ENCODE measurements around the gene RND2.
"Not testable (repeated sequence)": the region's sequence is repeated elsewhere in the genome, so short reads cannot be mapped to it uniquely, and the experiment has no call there.

The RND2 gene

DNA sequence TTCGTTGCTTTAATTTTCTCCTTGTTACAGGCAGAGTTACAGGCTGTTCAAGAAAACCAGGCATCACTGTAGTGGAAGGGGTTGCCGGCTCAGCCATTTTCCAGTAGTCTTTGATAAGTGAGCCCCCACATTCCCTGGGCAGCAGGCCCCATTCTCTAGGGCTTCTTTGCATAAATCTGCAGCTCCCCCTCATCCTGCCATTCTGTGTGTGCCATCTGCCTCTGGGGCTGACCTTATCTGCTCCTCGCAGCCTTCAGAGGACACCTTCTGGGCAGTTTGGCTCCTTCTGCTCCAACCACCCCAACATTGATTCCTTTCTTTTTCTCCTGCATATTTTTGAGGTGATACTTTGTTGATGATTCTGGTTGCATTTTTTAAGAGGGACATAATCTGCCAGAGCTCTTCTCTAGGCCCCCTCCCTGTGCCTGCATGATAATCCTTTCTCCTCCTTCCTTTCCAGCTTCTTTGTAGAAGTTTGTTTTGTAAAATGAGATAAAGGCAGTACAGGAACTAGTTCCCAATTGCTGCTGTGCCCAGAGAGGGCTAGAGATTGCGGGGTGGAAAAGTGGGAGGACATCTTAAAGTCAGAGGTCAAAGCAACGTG, 17.1 kb downstream of the RND2 start:
- Histone ChIP-seq H3K9me3 (ENCODE audit: control insufficient read depth in 2 of 2, low read length in 2 of 2) (no peaks in the 10 kb centered on the region), H3K27me3 (ENCODE audit: control insufficient read depth in 2 of 2, insufficient read depth in 2 of 2, low read length in 2 of 2) (no peaks in the 10 kb centered on the region), H3K9ac (ENCODE audit: low read depth in 1 of 2, low read length in 2 of 2) (no peak overlapping the region), H3K36me3 (ENCODE audit: control insufficient read depth in 2 of 2, insufficient read depth in 2 of 2, low read length in 2 of 2) (no peaks in the 10 kb centered on the region), H3K4me3 (ENCODE audit: low read length in 2 of 2) (no peak overlapping the region), H3K27ac (ENCODE audit: low read depth in 2 of 2, low read length in 2 of 2) (no peak overlapping the region), H3K4me1 (ENCODE audit: control insufficient read depth in 2 of 2, insufficient read depth in 2 of 2, low read length in 2 of 2) (no peaks in the 10 kb centered on the region)

DNA sequence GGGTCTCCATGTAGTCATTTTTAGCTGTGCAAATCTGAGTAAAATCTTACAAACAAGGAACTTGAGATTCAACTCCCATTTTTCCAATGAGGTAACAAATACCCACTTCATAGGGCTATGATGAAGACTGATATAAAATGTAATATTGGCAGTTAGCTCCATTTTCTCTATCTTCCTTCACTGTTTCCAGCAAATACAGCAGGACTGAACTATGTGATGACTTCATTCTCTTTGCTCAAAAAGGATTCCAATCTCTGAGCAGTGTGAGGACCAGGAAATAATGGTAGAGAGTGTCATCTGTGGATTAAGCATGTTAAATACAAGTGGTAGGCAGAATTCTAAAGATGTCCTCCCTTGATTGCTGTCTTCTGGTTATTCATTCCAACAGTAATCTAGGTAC, 18.3 kb downstream of the RND2 start:
- no peak overlapping the region for H3K4me3 ChIP-seq (ENCODE audit: low read length in 2 of 2)
- H3K4me1 ChIP-seq (ENCODE audit: control insufficient read depth in 2 of 2, insufficient read depth in 2 of 2, low read length in 2 of 2), result no peaks in the 10 kb centered on the region
- no peaks in the 10 kb centered on the region for H3K27me3 ChIP-seq (ENCODE audit: control insufficient read depth in 2 of 2, insufficient read depth in 2 of 2, low read length in 2 of 2)

DNA sequence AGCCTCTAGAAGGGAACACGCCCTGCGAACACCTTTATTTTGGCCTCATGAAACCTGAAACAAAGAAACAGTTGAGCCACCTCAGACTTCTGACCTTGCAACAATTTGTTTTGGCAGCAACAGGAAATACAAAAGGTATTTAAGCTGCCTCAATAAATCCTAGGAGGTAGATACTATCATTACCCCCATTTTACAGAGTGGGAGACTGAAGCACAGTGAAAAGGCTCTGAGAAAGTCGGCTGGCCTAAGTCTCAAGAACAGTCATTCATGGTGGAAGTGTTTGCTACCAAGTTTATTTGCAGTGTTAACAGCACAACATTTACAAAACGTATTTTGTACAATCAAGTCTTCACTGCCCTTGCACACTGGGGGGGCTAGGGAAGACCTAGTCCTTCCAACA, 19.0 kb downstream of the RND2 start:
- Histone ChIP-seq H3K9ac (ENCODE audit: low read depth in 1 of 2, low read length in 2 of 2) (no peak overlapping the region), H3K27ac (ENCODE audit: low read depth in 2 of 2, low read length in 2 of 2) (no peak overlapping the region), H3K4me3 (ENCODE audit: low read length in 2 of 2) (no peak overlapping the region), H3K36me3 (ENCODE audit: control insufficient read depth in 2 of 2, insufficient read depth in 2 of 2, low read length in 2 of 2) (no peaks in the 10 kb centered on the region), H3K4me1 (ENCODE audit: control insufficient read depth in 2 of 2, insufficient read depth in 2 of 2, low read length in 2 of 2) (no peaks in the 10 kb centered on the region), H3K27me3 (ENCODE audit: control insufficient read depth in 2 of 2, insufficient read depth in 2 of 2, low read length in 2 of 2) (no peaks in the 10 kb centered on the region), H3K9me3 (ENCODE audit: control insufficient read depth in 2 of 2, low read length in 2 of 2) (no peaks in the 10 kb centered on the region)

More for the DNA sequence above, 18.3 kb downstream of the RND2 start:
- Histone ChIP-seq H3K27ac (ENCODE audit: low read depth in 2 of 2, low read length in 2 of 2) (no peak overlapping the region), H3K36me3 (ENCODE audit: control insufficient read depth in 2 of 2, insufficient read depth in 2 of 2, low read length in 2 of 2) (no peaks in the 10 kb centered on the region), H3K9me3 (ENCODE audit: control insufficient read depth in 2 of 2, low read length in 2 of 2) (no peaks in the 10 kb centered on the region), H3K9ac (ENCODE audit: low read depth in 1 of 2, low read length in 2 of 2) (no peak overlapping the region)

DNA sequence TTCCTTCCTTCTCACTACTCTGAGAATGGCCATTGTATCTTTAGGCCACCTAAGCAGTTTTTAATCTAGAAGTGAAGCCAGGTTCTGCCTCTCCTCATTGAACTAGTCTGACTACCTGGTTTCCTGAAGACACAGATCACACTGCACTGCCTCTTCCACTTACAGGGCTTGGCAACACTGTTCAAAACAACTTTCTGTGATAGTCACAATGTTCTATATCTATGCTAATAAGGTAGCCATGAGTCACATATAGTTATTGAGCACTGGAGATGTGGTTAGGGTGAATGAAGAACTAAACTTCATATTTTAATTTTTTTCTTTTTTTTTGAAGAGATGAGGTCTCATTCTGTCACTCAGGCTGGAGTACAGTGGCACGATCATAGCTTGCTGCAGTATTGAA, 26.9 kb downstream of the RND2 start:
- H3K27ac ChIP-seq (ENCODE audit: low read depth in 2 of 2, low read length in 2 of 2), result no peak overlapping the region
- H3K4me3 ChIP-seq (ENCODE audit: low read length in 2 of 2), result no peak overlapping the region
- no peak overlapping the region for H3K9ac ChIP-seq (ENCODE audit: low read depth in 1 of 2, low read length in 2 of 2)
- H3K4me1 ChIP-seq (ENCODE audit: control insufficient read depth in 2 of 2, insufficient read depth in 2 of 2, low read length in 2 of 2), result no peaks in the 10 kb centered on the region
- H3K9me3 ChIP-seq (ENCODE audit: control insufficient read depth in 2 of 2, low read length in 2 of 2), result no peaks in the 10 kb centered on the region
- no peaks in the 10 kb centered on the region for H3K36me3 ChIP-seq (ENCODE audit: control insufficient read depth in 2 of 2, insufficient read depth in 2 of 2, low read length in 2 of 2)
- no peaks in the 10 kb centered on the region for H3K27me3 ChIP-seq (ENCODE audit: control insufficient read depth in 2 of 2, insufficient read depth in 2 of 2, low read length in 2 of 2)

DNA sequence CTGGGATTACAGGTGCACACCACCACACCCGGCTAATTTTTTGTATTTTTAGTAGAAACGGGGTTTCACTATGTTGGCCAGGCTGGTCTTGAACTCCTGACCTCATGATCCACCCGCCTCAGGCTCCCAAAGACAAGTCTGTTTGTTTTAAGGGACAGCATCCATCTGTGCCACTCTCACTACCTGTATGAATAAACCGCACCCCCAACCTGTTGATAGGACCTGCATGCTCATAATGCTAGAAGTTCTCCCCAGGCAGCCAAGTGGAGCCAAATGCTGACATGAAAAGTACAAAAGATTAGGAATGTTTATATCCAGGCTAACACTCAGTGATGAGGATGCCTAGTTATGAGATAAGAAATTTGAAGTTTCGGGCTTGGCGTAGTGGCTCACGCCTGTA, 28.0 kb downstream of the RND2 start:
- not testable (repeated sequence) for H3K9ac ChIP-seq (ENCODE audit: low read depth in 1 of 2, low read length in 2 of 2); H3K27ac ChIP-seq (ENCODE audit: low read depth in 2 of 2, low read length in 2 of 2); H3K4me3 ChIP-seq (ENCODE audit: low read length in 2 of 2); H3K36me3 ChIP-seq (ENCODE audit: control insufficient read depth in 2 of 2, insufficient read depth in 2 of 2, low read length in 2 of 2); H3K27me3 ChIP-seq (ENCODE audit: control insufficient read depth in 2 of 2, insufficient read depth in 2 of 2, low read length in 2 of 2); H3K9me3 ChIP-seq (ENCODE audit: control insufficient read depth in 2 of 2, low read length in 2 of 2); H3K4me1 ChIP-seq (ENCODE audit: control insufficient read depth in 2 of 2, insufficient read depth in 2 of 2, low read length in 2 of 2)

DNA sequence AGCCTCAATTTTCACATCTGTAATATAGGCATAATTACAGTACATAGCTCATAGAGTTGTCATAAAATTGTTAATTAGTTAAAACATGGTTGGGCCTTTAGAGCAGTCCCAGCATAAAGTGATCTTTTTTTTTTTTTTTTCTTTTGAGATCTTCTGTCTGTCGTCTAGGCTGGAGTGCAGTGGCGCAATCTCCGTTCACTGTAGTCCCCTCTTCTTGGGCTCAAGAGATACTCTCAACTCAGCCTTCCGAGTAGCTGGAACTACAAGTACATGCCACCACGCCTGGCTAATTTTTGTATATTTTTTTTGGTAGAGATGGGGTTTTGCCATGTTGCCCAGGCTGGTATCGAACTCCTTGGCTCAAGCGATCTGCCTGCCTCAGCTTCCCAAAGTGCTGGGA, 31.0 kb downstream of the RND2 start:
- no peaks in the 10 kb centered on the region for H3K36me3 ChIP-seq (ENCODE audit: control insufficient read depth in 2 of 2, insufficient read depth in 2 of 2, low read length in 2 of 2)
- H3K4me1 ChIP-seq (ENCODE audit: control insufficient read depth in 2 of 2, insufficient read depth in 2 of 2, low read length in 2 of 2), result no peaks in the 10 kb centered on the region
- no peak overlapping the region for H3K4me3 ChIP-seq (ENCODE audit: low read length in 2 of 2)
- no peak overlapping the region for H3K9ac ChIP-seq (ENCODE audit: low read depth in 1 of 2, low read length in 2 of 2)
- no peaks in the 10 kb centered on the region for H3K27me3 ChIP-seq (ENCODE audit: control insufficient read depth in 2 of 2, insufficient read depth in 2 of 2, low read length in 2 of 2)
- no peaks in the 10 kb centered on the region for H3K9me3 ChIP-seq (ENCODE audit: control insufficient read depth in 2 of 2, low read length in 2 of 2)
- H3K27ac ChIP-seq (ENCODE audit: low read depth in 2 of 2, low read length in 2 of 2), result no peak overlapping the region

DNA sequence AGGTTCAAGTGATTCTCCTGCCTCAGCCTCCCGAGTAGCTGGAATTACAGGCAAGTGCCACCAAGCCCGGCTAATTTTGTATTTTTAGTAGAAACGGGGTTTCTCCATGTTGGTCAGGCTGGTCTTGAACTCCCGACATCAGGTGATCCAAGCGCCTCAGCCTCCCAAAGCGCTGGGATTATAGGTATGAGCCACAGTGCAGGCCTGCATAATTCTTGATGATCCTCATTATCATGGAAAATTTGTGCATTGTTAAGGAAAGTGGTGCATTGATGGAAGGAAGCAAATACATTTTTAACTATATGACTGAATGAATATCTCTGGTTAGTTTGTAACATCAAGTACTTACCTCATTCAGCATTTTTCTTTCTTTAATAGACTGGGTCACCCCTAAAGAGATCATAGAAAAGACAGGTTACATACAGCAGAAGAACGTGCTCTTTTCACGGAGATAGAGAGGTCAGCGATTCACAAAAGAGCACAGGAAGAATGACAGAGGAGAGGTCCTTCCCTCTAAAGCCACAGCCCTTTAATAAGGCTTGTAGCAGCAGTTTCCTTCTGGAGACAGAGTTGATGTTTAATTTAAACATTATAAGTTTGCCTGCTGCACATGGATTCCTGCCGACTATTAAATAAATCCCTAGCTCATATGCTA, 38.1 kb downstream of the RND2 start:
- no peak overlapping the region for H3K4me3 ChIP-seq (ENCODE audit: low read length in 2 of 2)
- no peaks in the 10 kb centered on the region for H3K4me1 ChIP-seq (ENCODE audit: control insufficient read depth in 2 of 2, insufficient read depth in 2 of 2, low read length in 2 of 2)
- no peak overlapping the region for H3K9ac ChIP-seq (ENCODE audit: low read depth in 1 of 2, low read length in 2 of 2)
- H3K27ac ChIP-seq (ENCODE audit: low read depth in 2 of 2, low read length in 2 of 2), result no peak overlapping the region
- H3K36me3 ChIP-seq (ENCODE audit: control insufficient read depth in 2 of 2, insufficient read depth in 2 of 2, low read length in 2 of 2), result no peaks in the 10 kb centered on the region
- H3K9me3 ChIP-seq (ENCODE audit: control insufficient read depth in 2 of 2, low read length in 2 of 2), result no peaks in the 10 kb centered on the region
- H3K27me3 ChIP-seq (ENCODE audit: control insufficient read depth in 2 of 2, insufficient read depth in 2 of 2, low read length in 2 of 2), result no peaks in the 10 kb centered on the region

DNA sequence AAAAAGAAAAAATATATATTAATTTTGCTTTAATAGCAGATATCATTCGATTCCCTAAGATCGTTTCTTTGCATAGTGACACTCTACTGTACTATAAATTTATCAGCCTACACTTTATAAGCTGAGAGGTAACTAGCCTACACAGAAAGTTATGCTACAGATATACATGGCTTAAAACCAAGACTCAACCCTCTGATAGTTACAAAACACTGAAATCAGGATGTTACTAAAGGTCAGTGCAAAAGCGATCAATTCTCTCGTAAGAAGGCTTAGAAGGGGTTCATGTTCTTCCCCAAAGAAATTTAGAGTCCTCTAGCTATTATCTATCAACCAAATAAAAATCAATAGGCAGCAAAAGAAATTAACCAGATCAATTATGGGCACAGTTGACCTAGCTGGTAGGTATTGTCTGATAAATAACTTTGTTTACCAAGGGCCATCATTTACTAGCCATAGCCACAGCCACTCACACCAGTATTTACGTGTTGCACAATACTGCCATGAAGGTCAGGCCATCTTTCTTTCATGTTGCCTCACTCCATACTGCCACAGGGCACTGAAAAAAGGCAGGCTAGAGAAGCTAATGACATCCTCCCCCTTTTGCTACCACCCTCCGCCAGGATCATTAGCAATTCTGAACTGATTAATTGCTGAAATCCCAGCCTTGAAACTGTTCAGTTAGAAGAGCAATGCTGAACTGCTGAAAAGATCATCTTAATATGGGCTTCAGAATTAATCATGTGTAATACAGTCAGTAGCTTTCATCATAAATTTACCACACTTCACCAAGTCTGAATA, 43.7 kb downstream of the RND2 start:
- Histone ChIP-seq H3K27me3 (ENCODE audit: control insufficient read depth in 2 of 2, insufficient read depth in 2 of 2, low read length in 2 of 2) (no peaks in the 10 kb centered on the region), H3K4me1 (ENCODE audit: control insufficient read depth in 2 of 2, insufficient read depth in 2 of 2, low read length in 2 of 2) (no peaks in the 10 kb centered on the region), H3K27ac (ENCODE audit: low read depth in 2 of 2, low read length in 2 of 2) (no peak overlapping the region), H3K9me3 (ENCODE audit: control insufficient read depth in 2 of 2, low read length in 2 of 2) (no peaks in the 10 kb centered on the region), H3K9ac (ENCODE audit: low read depth in 1 of 2, low read length in 2 of 2) (no peak overlapping the region), H3K36me3 (ENCODE audit: control insufficient read depth in 2 of 2, insufficient read depth in 2 of 2, low read length in 2 of 2) (peaks cover 0 to 2% of the 10 kb centered on the region in 2 donors), H3K4me3 (ENCODE audit: low read length in 2 of 2) (no peak overlapping the region)

DNA sequence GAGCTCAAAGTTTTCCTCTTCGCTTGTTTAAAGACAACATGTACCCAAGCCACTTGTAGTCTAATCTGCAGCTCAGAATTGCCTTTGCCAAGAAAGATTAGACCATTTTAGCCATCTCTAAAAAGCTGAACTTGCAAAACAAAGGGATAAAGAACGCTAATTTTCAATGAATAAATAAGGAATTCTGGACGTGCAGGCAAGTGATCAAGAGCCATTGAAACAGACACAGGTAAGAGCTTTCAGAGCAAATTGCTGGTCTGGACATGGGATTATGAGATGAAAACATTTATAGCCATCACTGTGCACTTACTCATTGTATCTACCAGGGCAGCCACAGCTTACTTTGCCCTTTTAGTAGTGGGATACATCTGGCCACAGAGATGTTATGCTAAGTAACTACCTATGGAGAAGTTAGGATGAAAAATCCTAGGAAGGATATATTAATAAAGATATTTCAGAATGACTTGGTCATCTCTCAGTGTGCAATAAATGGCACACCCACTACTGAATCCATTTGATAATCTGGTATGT, 44.4 kb downstream of the RND2 start:
- Histone ChIP-seq H3K27ac (ENCODE audit: low read depth in 2 of 2, low read length in 2 of 2) (no peak overlapping the region), H3K36me3 (ENCODE audit: control insufficient read depth in 2 of 2, insufficient read depth in 2 of 2, low read length in 2 of 2) (peaks cover 0 to 2% of the 10 kb centered on the region in 2 donors)

DNA sequence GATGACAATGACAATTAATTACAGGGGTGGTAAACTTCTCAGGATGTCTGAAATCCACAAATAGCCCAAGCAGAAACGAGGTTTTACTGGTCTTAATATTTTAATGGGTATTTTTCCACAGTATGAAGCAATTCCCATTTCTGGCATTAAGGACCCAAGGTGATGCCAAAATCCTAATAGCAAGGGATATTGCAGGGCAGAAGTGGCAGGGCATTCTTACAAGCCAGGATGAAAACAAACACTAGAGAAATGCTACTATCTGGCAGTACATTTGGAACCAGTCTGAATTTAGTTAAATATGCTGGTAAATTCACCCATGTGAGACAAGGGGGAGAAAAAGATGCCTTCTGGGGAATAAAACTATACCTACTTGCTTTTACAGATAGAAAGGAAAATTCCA, 45.2 kb downstream of the RND2 start:
- Histone ChIP-seq H3K4me1 (ENCODE audit: control insufficient read depth in 2 of 2, insufficient read depth in 2 of 2, low read length in 2 of 2) (no peaks in the 10 kb centered on the region), H3K9me3 (ENCODE audit: control insufficient read depth in 2 of 2, low read length in 2 of 2) (no peaks in the 10 kb centered on the region), H3K27ac (ENCODE audit: low read depth in 2 of 2, low read length in 2 of 2) (no peak overlapping the region), H3K27me3 (ENCODE audit: control insufficient read depth in 2 of 2, insufficient read depth in 2 of 2, low read length in 2 of 2) (no peaks in the 10 kb centered on the region), H3K9ac (ENCODE audit: low read depth in 1 of 2, low read length in 2 of 2) (no peak overlapping the region), H3K36me3 (ENCODE audit: control insufficient read depth in 2 of 2, insufficient read depth in 2 of 2, low read length in 2 of 2) (peaks cover 0 to 2% of the 10 kb centered on the region in 2 donors), H3K4me3 (ENCODE audit: low read length in 2 of 2) (no peak overlapping the region)

More for the DNA sequence above, 44.4 kb downstream of the RND2 start:
- H3K4me1 ChIP-seq (ENCODE audit: control insufficient read depth in 2 of 2, insufficient read depth in 2 of 2, low read length in 2 of 2), result no peaks in the 10 kb centered on the region
- no peak overlapping the region for H3K4me3 ChIP-seq (ENCODE audit: low read length in 2 of 2)
- no peaks in the 10 kb centered on the region for H3K9me3 ChIP-seq (ENCODE audit: control insufficient read depth in 2 of 2, low read length in 2 of 2)
- no peak overlapping the region for H3K9ac ChIP-seq (ENCODE audit: low read depth in 1 of 2, low read length in 2 of 2)
- H3K27me3 ChIP-seq (ENCODE audit: control insufficient read depth in 2 of 2, insufficient read depth in 2 of 2, low read length in 2 of 2), result no peaks in the 10 kb centered on the region

All from mucosa of rectum (tissue), 2 donors.